ENCODE measurements around the gene CD40. TPM values are rescaled to one million over a fixed set of nuclear protein-coding genes. Genes with fewer than 3 reads are reported as not detected.

The CD40 gene
- total and polyA plus RNA-seq, 2 of the 8 experiments (the other 6 are each of a cell fraction or from before 2014, with no cell fraction given) = 14.5 to 18.8 TPM

DNA sequence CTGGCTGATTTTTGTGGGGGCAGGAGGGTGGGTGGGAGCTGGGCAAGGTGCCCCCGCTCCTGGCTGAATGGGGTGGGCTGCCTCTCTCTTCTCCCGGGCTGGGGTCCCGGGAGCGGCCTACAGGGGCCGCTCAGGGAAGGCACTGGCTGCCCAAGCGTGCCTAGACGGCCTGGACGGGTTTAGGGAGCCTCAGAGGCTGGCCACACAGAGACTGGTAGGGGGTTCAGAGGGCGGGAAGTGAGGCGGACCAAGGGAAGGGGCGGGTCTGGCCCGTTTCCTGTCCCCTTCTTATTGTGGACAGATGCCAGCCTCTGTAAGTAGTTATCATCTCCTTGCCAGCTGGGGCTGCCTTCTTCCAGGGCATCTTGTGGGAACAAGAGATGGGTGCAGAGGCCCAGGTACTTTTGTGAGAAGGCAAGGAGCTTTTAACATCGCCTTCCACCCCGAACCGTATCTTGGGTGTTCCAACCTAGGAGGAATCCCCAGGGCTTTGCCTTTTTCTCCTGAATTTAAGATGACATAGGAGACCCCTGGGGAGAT is 437 bp downstream of the CD40 start:
- Histone ChIP-seq H3K9ac (replicated peaks in 1 of 4; ENCODE audit: extremely low read depth in 1 of 4, low read depth in 3 of 4, low read length in 3 of 4) (peak overlapping the region in 1 of 4 experiments; percentile 70; a peak in 2 of 7 replicates), H3K23ac (ENCODE audit: insufficient read length) (no peak overlapping the region), H4K5ac (ENCODE audit: insufficient read length, low read depth, low read length) (no peak overlapping the region), H2BK15ac (ENCODE audit: low read length) (no peak overlapping the region), H3K79me1 (ENCODE audit: low read depth, low read length) (no peaks in the 10 kb centered on the region), H2BK12ac (ENCODE audit: low read depth, low read length) (no peak overlapping the region), H3K4me1 (replicated peaks in 1 of 4; ENCODE audit: control insufficient read depth in 3 of 4, insufficient read depth in 4 of 4, low read length in 3 of 4) (peaks cover 0 to 3% (median 0%) of the 10 kb centered on the region in 4 experiments; a peak in 2 of 7 replicates), H3K36me3 (ENCODE audit: control insufficient read depth in 2 of 4, insufficient read depth in 4 of 4, low read length in 3 of 4) (peaks cover 0 to 9% (median 5%) of the 10 kb centered on the region in 4 experiments; a peak in 5 of 8 replicates), H3K79me2 (ENCODE audit: control insufficient read depth in 1 of 2, insufficient read depth in 2 of 2, low read length in 2 of 2) (peaks cover 0 to 2% of the 10 kb centered on the region in 2 experiments; a peak in 1 of 4 replicates), H3K14ac (ENCODE audit: insufficient read length) (no peak overlapping the region), H3K18ac (ENCODE audit: extremely low read depth, low read length) (no peak overlapping the region; the same call in 1 of the 2 replicates), H3K4me3 (ENCODE audit: extremely low read depth in 1 of 4, insufficient read depth in 2 of 4, low read depth in 3 of 4, low read length in 4 of 4) (peak overlapping the region; percentile 53 to 72 (median 64)), H4K91ac (replicated peaks; ENCODE audit: insufficient read length, low read length) (no peak overlapping the region), H2BK20ac (ENCODE audit: low read length) (no peak overlapping the region), H3K9me3 (ENCODE audit: insufficient read depth in 2 of 2, low read depth in 1 of 2, low read length in 1 of 2) (no peaks in the 10 kb centered on the region), H3K27me3 (replicated peaks in 1 of 4; ENCODE audit: control insufficient read depth in 3 of 4, extremely low read depth in 1 of 4, insufficient read depth in 3 of 4, low read length in 3 of 4) (peaks cover 0 to 24% (median 9%) of the 10 kb centered on the region in 4 experiments; a peak in 5 of 7 replicates), H3K27ac (ENCODE audit: low read depth, low read length) (no peak overlapping the region), H2BK120ac (replicated peaks; ENCODE audit: low read depth, low read length) (no peak overlapping the region), H3K4ac (replicated peaks; ENCODE audit: insufficient read length, low read depth, low read length) (no peak overlapping the region), H3K23me2 (ENCODE audit: low read depth, low read length) (peaks cover 8% of the 10 kb centered on the region; the same call in 1 of the 2 replicates), H4K8ac (ENCODE audit: extremely low read depth, insufficient read depth, low read length) (no peak overlapping the region), H4K20me1 (replicated peaks in 1 of 2; ENCODE audit: control insufficient read depth in 1 of 2, insufficient read depth in 2 of 2, low read length in 2 of 2) (no peaks in the 10 kb centered on the region), H3K4me2 (ENCODE audit: insufficient read depth in 1 of 2, low read depth in 2 of 2, low read length in 2 of 2) (peak overlapping the region; percentile 84 to 97), H2AK5ac (ENCODE audit: low read depth, low read length) (no peak overlapping the region), H2BK5ac (ENCODE audit: low read depth, low read length) (peak overlapping the region; percentile 75; the same call in 1 of the 2 replicates), H3K56ac (replicated peaks; ENCODE audit: insufficient read length, low read depth, low read length) (no peak overlapping the region), H2AFZ (ENCODE audit: low read length) (peak overlapping the region; percentile 86; the same call in 1 of the 2 replicates)
- TF ChIP-seq, protein P1, sequence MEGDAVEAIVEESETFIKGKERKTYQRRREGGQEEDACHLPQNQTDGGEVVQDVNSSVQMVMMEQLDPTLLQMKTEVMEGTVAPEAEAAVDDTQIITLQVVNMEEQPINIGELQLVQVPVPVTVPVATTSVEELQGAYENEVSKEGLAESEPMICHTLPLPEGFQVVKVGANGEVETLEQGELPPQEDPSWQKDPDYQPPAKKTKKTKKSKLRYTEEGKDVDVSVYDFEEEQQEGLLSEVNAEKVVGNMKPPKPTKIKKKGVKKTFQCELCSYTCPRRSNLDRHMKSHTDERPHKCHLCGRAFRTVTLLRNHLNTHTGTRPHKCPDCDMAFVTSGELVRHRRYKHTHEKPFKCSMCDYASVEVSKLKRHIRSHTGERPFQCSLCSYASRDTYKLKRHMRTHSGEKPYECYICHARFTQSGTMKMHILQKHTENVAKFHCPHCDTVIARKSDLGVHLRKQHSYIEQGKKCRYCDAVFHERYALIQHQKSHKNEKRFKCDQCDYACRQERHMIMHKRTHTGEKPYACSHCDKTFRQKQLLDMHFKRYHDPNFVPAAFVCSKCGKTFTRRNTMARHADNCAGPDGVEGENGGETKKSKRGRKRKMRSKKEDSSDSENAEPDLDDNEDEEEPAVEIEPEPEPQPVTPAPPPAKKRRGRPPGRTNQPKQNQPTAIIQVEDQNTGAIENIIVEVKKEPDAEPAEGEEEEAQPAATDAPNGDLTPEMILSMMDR (IDR thresholded peaks at IDR 0.05; ENCODE audit: control extremely low read depth in 1 of 3, insufficient read depth in 1 of 3, low read depth in 1 of 3, low read length in 3 of 3) = peak in 1 of 3 experiments; percentile 19; a peak in 2 of 4 replicates
- TF ChIP-seq RAD21 (IDR thresholded peaks at IDR 0.05 in 1 of 2, conservative IDR thresholded peaks at IDR 0.05 in 1 of 2; ENCODE audit: low read depth in 2 of 2, low read length in 2 of 2) = peak in 1 of 2 experiments; percentile 22; a peak in 1 of 4 replicates
- TF ChIP-seq CTBP2 (IDR thresholded peaks at IDR 0.05; ENCODE audit: borderline replicate concordance, insufficient read depth, insufficient read length, low read length) = no peak
- CTCF ChIA-PET (ENCODE audit: partially characterized antibody) = interaction anchor here (0.6 to 6.8 kb wide), 11 partner anchors 12 to 231 kb away, joined by 3 to 60 read pairs (median 4); no protein-coding TSS in a partner anchor
- FAIRE-seq (no peak), DNase-seq (ENCODE audit: low read depth in 1 of 2, low spot score in 2 of 2) (peak in 1 of 2 experiments; percentile 75)
- POLR2A ChIA-PET (ENCODE audit: partially characterized antibody) = interaction anchor here (1.2 to 1.9 kb wide), 5 partner anchors 9 to 30 kb away, joined by 4 to 7 read pairs (median 5); no protein-coding TSS in a partner anchor
- 26% methylated on average over 10 of the region's 15 CpGs; no CpG with 5 or more reads in 1 of the 2 experiments for WGBS, 2 experiments (ENCODE audit: extremely low coverage in 1 of 2, insufficient coverage in 1 of 2, insufficient read length in 1 of 2, insufficient replicate concordance in 2 of 2, low coverage in 1 of 2, low lambda C conversion rate in 2 of 2, missing lambda C conversion rate in 1 of 2)

All from H1 (cell line).